ENCODE results near the gene TRAPPC14. TPM values are rescaled to one million over a fixed set of nuclear protein-coding genes. Genes with fewer than 3 reads are reported as not detected.
"Not testable (repeated sequence)": the region's sequence is repeated elsewhere in the genome, so short reads cannot be mapped to it uniquely, and the experiment has no call there.

TRAPPC14 gene, protein sequence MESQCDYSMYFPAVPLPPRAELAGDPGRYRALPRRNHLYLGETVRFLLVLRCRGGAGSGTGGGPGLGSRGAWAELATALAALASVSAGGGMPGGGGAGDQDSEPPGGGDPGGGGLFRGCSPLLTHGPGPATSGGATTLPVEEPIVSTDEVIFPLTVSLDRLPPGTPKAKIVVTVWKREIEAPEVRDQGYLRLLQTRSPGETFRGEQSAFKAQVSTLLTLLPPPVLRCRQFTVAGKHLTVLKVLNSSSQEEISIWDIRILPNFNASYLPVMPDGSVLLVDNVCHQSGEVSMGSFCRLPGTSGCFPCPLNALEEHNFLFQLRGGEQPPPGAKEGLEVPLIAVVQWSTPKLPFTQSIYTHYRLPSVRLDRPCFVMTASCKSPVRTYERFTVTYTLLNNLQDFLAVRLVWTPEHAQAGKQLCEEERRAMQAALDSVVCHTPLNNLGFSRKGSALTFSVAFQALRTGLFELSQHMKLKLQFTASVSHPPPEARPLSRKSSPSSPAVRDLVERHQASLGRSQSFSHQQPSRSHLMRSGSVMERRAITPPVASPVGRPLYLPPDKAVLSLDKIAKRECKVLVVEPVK
- polyA plus RNA-seq (ENCODE audit: insufficient read length in 4 of 4), result 10 to 100 TPM; 14.4 to 32.2 (median 19.1) TPM

DNA sequence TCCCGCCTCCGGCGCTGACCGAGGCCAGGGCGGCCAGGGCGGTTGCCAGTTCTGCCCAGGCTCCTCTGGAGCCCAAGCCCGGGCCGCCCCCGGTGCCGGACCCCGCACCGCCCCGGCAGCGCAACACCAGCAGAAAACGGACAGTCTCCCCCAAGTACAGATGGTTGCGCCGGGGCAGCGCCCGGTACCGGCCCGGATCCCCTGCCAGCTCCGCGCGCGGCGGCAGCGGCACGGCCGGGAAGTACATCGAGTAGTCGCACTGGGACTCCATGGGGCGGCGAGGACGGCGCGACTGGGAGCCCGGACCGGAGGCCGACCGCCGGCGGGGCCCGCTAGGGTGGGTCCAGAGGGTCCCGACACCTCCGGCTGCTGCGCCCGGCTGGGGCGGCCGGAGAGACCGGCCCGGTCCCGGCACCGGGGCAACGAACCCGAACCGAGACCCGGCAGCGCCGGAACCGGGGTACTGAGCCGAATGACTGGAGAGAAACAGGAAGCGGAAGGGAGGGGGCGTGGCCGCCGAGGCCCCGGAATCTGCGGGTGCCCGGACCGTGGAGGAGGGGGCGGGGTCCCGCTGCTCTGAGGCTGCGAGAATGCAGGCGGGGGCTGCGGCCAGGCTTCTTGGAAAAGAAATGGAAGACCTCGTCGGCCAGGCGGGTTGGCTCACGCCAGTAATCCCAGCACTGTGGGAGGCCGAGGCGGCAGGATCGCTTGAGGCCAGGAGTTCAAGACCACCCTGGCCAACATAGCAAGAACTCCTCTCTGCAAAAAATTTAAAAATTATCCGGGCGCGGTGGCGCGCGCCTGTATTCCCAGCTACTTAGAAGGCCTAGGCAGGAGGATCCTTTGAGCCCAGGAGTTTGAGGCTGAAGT is at the start of gene TRAPPC14:
Gene TRAPPC14, minus strand, starts transcription at position 495 of the 870 bp plus-strand sequence. Its CDS starts 224 bp downstream, at position 271.
- peak in 3 of 4 donors; percentile 81 to 87 (median 82) for DNase-seq (ENCODE audit: low read depth in 4 of 4, low spot score in 3 of 4)

DNA sequence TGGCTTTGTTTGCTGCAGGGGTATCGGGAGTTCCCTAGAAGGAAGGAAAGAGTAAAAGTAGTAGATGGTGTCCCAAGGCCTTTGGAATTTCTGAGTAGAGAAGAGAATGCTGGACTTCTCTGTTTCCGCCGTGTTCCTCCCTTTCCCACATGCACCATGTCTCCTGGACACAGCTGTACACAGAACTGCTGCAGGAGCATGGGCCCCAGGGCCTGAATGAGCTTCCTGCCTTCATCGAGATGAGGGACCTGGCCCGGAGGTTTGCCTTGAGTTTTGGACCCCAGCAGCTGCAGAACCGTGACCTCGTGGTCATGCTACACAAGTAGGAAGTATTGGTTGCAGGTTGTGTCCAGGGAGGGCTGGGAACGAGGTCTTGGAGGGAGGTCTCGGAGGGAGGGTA is 45.9 kb upstream of the TRAPPC14 start:
- DNase-seq (ENCODE audit: low read depth in 4 of 4, low spot score in 3 of 4), result no peak

DNA sequence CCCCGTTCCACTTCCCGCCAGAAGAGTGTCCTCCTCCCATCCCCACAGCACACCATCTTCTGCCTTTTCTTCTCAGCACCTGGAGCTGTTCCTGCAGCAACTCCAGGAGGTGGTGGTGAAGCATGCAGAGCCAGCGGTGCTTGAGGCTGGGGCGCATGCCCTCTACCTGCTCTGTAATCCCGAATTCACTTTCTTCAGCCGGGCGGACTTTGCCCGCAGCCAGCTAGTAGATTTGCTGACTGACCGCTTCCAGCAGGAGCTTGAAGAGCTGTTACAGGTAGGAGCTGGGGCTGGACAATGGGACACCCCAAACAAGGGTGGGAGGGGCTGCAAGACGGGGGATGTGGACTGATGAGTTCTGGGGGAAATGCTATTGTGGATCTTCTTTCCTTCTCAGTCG is 42.2 kb upstream of the TRAPPC14 start:
- DNase-seq (ENCODE audit: low read depth in 4 of 4, low spot score in 3 of 4), result no peak

DNA sequence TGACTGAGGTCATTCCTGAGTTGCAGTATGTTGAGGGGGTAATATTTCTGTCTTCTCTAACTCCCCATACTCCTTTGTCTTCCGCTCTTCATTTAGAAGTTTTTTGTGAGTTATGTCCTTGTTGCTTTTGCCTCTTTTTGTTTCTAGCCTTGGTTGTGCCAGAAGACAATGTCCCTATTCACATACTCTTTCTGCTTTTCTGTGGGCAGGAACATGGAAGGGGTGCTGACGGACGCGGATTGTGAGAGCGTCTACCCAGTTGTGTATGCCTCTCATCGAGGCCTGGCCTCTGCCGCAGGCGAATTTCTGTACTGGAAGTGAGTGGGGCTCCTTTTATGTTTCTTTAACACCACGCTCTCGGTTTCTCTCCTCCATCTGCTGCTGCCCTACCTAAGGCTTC is 39.7 kb upstream of the TRAPPC14 start:
- DNase-seq (ENCODE audit: low read depth in 4 of 4, low spot score in 3 of 4), result no peak

GRCh38 chr7:100195901-100196322 is 37.4 kb upstream of the TRAPPC14 start:
- not testable (repeated sequence) for DNase-seq (ENCODE audit: low read depth in 4 of 4, low spot score in 3 of 4)

DNA sequence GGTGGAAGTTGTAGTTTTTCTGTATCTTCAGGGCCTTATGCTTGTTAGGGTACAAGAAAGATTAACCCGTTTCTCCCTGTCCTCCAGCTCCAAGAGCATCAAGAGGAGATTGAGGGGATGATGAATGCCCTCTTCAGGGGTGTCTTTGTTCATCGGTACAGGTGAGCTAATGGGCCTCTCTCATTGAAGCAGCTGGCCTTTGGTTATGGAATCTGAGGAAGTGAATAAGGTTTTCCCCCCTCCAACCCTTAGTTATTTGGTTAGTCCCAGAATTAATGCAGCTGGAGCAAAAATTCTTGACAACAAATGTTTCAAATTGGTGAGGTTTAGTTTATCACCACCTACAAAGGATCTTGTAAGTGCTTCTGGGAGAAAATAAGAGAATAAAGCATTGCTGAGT is 36.7 kb upstream of the TRAPPC14 start:
- no peak for DNase-seq (ENCODE audit: low read depth in 4 of 4, low spot score in 3 of 4)

DNA sequence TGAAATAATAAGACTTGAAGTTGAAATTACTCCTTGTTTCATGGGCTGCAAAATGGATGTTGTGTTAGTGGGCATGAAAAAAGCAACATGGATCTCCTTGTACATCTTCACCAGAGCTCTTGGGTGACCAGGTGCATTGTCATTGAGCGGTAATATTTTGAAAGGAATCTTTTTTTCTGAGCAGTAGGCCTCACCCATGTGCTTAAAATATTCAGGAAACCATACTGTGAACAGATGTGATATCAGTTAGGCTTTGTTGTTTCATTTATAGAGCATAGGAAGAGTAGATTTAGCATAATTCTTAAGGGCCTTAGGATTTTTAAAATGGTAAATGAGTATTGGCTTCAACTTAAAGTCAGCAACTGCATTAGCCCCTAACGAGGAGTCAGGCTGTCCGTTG is 34.4 kb upstream of the TRAPPC14 start:
- DNase-seq (ENCODE audit: low read depth in 4 of 4, low spot score in 3 of 4), result no peak

DNA sequence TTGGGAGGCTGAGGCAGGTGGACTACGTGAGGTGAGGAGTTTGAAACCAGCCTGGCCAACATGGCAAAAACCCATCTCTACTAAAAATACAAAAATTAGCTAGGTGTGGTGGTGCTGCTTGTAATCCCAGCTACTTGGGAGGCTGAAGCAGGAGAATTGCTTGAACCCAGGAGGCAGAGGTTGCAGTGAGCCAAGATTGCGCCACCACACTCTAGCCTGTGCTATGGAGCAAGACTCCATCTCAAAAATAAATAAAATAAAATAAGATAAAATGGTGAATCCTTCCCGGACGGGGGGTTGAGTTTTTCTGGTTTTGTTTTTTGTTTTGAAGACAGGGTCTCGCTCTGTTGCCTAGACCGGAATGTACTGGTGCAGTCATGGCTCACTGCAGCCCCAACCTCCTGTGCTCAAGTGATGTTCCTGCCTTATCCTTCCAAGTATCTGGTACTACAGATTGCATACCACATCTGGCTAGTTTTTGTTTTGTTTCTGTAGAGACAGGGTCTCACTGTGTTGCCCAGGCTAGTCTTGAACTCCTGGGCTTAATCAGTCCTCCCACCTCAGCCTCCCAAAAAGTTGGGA is 33.8 kb upstream of the TRAPPC14 start:
- not testable (repeated sequence) for DNase-seq (ENCODE audit: low read depth in 4 of 4, low spot score in 3 of 4)

- DNase-seq (ENCODE audit: low read depth in 4 of 4, low spot score in 3 of 4), result no peak
Observed at GRCh38 chr7:100191775-100192174, 33.3 kb upstream of the TRAPPC14 start.

- DNase-seq (ENCODE audit: low read depth in 4 of 4, low spot score in 3 of 4), result no peak
Observed at GRCh38 chr7:100190048-100190711, 31.7 kb upstream of the TRAPPC14 start.

GRCh38 chr7:100189061-100189460 is 30.5 kb upstream of the TRAPPC14 start:
- DNase-seq (ENCODE audit: low read depth in 4 of 4, low spot score in 3 of 4), result no peak

DNA sequence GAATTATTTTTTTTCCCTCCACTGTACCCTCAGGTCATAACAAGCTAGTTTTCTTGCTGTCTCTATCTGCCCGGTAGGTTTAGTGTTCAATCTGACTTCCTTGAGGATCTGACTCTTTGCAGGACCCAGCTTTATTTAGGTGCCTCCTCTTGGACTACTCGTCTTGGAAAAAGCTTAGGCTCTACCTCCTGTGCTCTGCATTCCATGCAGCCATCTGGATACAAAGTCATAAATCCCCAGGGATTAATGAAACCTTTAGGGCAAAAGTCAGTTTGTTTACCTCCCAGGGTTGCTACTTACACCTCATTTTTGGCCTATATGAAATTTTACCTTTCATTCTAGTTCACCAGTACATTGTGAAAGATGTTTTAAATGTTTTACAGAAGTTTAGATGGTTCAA is 27.2 kb upstream of the TRAPPC14 start:
- DNase-seq (ENCODE audit: low read depth in 4 of 4, low spot score in 3 of 4), result no peak

DNA sequence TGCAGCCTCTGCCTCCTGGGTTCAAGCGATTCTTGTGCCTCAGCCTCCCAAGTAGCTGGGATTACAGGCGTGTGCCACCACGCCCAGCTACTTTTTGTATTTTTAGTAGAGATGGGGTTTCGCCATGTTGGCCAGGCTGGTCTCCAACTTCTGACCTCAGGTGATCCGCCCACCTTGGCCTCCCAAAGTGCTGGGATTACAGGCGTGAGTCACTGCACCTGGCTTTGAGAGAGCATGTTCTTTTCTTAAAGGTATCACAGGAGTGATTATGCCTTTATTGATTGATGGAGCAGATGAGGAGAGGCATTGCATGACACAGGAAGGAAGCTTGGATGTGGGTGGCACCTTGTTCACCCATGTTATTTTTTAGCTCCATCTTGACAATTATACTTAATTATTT is 24.6 kb upstream of the TRAPPC14 start:
- not testable (repeated sequence) for DNase-seq (ENCODE audit: low read depth in 4 of 4, low spot score in 3 of 4)

GRCh38 chr7:100182616-100183015 is 24.1 kb upstream of the TRAPPC14 start:
- DNase-seq (ENCODE audit: low read depth in 4 of 4, low spot score in 3 of 4), result not testable (repeated sequence)

- DNase-seq (ENCODE audit: low read depth in 4 of 4, low spot score in 3 of 4), result not testable (repeated sequence)
Observed at GRCh38 chr7:100180084-100180483, 21.6 kb upstream of the TRAPPC14 start.

GRCh38 chr7:100177045-100178001 is 18.8 kb upstream of the TRAPPC14 start, which contains the start of the genes GPC2 and STAG3:
Gene GPC2 (minus strand): TSS chr7:100177381. CDS start chr7:100177199, 182 bp downstream.
Gene STAG3 (plus strand): TSS chr7:100177918. CDS start chr7:100180557, 2,639 bp downstream.
- DNase-seq (ENCODE audit: low read depth in 4 of 4, low spot score in 3 of 4), result peak; percentile 82 to 91 (median 88)

DNA sequence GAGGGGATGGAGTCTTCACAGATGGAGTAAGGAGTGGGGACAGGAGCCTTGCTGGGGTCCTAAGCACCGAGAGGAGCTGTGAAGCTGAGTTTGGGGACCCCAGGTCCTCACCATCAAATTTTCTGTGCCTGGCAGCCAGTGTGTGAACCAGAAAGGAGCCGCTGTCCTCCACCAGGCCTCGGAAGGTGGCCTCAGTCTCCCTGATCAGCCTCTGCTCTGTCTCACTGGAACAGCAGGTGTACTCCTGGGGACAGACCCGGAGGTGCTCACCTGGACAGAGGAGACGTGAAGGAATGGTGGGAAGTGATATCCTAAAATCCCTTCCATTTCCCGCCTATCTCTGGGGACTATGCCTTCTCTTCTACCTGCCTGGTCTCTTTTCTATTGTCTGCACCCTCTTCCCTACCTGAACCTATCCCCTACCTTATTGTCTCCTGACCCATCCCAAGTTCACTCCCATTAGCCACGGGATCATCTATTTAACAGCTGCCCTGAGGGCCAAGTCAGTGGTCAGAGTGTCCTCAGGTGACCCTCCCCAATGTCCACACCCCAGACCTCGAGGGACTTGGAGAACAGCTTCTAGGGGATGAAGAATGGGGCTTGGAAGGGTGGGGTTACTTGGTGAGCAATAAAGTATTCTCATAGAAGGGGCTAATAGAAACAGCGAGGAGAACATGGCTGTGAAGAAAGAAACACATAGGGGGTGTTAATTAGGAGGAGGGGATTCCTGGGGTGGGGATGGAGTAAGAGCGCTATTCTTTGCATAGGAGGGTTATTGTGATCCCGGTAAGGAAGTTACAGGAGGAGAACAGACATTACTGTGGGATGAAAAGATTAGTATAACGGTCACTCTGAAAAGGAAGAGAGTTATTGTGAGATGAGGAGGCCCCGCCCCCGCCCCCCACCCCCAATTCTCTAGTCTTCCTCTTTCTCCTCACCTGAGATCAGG is 17.8 kb upstream of the TRAPPC14 start:
- no peak for DNase-seq (ENCODE audit: low read depth in 4 of 4, low spot score in 3 of 4)

Measured in left renal pelvis (tissue), 4 donors.